ENCODE measurements around the gene ELAVL4. TPM values are rescaled to one million over a fixed set of nuclear protein-coding genes. Genes with fewer than 3 reads are reported as not detected.

The ELAVL4 gene
- total and polyA plus RNA-seq, 2 donors (not counting 3 experiments of a cell fraction or from before 2014, with no cell fraction given) = not detected

- ChIA-PET CTCF (no interaction called here), POLR2A (no interaction called here)
- Histone ChIP-seq H3K9me3 (replicated peaks; ENCODE audit: control insufficient read depth, insufficient read depth, low read length) (no peaks in the 10 kb centered on the region), H4K20me1 (replicated peaks; ENCODE audit: control insufficient read depth, extremely low read depth, insufficient read depth, low read length) (no peaks in the 10 kb centered on the region), H2AFZ (ENCODE audit: low read depth, low read length) (no peak overlapping the region), H3K9me1 (replicated peaks; ENCODE audit: control insufficient read depth, extremely low read depth, insufficient read depth, low read length) (no peaks in the 10 kb centered on the region), H3K4me3 (replicated peaks in 1 of 3; ENCODE audit: insufficient read depth in 1 of 3, low read depth in 1 of 3, low read length in 3 of 3) (no peak overlapping the region), H3K79me2 (ENCODE audit: control insufficient read depth, insufficient read depth, low read length) (no peaks in the 10 kb centered on the region), H3K4me1 (ENCODE audit: control insufficient read depth, extremely low read depth, insufficient read depth, low read length) (no peaks in the 10 kb centered on the region), H3K36me3 (ENCODE audit: control insufficient read depth in 2 of 2, extremely low read depth in 1 of 2, insufficient read depth in 2 of 2, low read length in 2 of 2) (no peaks in the 10 kb centered on the region), H3K9ac (replicated peaks; ENCODE audit: extremely low read depth, insufficient read depth, low read length) (no peak overlapping the region), H3K4me2 (ENCODE audit: insufficient read depth, low read length) (no peak overlapping the region), H3K27ac (ENCODE audit: insufficient read depth, low read depth, low read length) (no peak overlapping the region), H3K27me3 (ENCODE audit: control insufficient read depth in 2 of 2, insufficient read depth in 2 of 2, low read length in 2 of 2) (no peaks in the 10 kb centered on the region)
- no TSS peak for BruUV-seq (replicated peaks)
- no peak for DNase-seq (ENCODE audit: low read depth, low spot score)
- intact Hi-C loops (cut with micrococcal nuclease) = no loop called here
- FAIRE-seq = no peak
- dilution Hi-C loops (cut with MboI; ENCODE audit: extremely low pct_ligation_motif_present, low sequenced_read_pairs) = no loop called here
- TF ChIP-seq POLR2A (IDR thresholded peaks at IDR 0.05; ENCODE audit: low read depth, low read length) (no peak), JUN (IDR thresholded peaks at IDR 0.05; ENCODE audit: borderline replicate concordance, insufficient read depth, insufficient read length, low read depth) (no peak), MYC (IDR thresholded peaks at IDR 0.05; ENCODE audit: low read depth, low read length) (no peak), FOS (IDR thresholded peaks at IDR 0.05; ENCODE audit: borderline replicate concordance, insufficient read depth, low read length) (no peak), MAX (IDR thresholded peaks at IDR 0.05; ENCODE audit: insufficient read depth, insufficient read length) (no peak), EZH2 (IDR thresholded peaks at IDR 0.05; ENCODE audit: borderline replicate concordance, low read depth, low read length, severe bottlenecking) (no peak), GATA2 (IDR thresholded peaks at IDR 0.05; ENCODE audit: insufficient read depth, insufficient read length, low read depth, low read length) (no peak), CTCF (IDR thresholded peaks at IDR 0.05; ENCODE audit: extremely low read depth in 1 of 2, insufficient read depth in 1 of 2, low read depth in 1 of 2, low read length in 2 of 2) (no peak), POLR2AphosphoS5 (IDR thresholded peaks at IDR 0.05; ENCODE audit: insufficient read depth, low read depth, low read length) (no peak)
These were observed 13.0 kb upstream of the ELAVL4 start for GRCh38 chr1:50095716-50096115.
